Measurements from ENCODE around the gene DLG2.

DLG2 gene

GRCh38 chr11:83836883-83837654 is 1790.1 kb downstream of the DLG2 start:
- peak; percentile 72 for DNase-seq (ENCODE audit: low spot score)

GRCh38 chr11:83836065-83836464 is 1791.1 kb downstream of the DLG2 start:
- no peak for DNase-seq (ENCODE audit: low spot score)

DNA sequence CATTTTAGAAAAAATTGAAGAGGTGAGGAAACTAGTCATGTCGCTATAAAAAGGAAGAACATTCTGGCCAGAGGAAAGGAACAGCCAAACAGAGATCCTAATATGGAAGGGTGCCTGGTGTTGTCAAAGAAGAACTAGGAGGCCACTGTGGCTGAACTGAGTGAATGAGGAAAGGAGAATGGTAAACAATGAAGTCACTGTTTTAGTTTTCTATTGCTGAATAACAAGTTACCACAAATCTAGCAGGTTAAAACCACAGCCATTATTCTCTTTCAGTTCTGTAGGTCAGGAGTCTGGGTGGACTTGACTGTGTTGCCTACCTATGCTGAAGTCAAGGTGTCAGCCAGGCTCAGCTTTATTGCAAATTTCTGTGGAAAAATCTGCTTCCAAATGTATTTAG is 1791.7 kb downstream of the DLG2 start:
- no peak for DNase-seq (ENCODE audit: low spot score)

GRCh38 chr11:83831929-83832328 is 1795.2 kb downstream of the DLG2 start:
- DNase-seq (ENCODE audit: low spot score): no peak

DNA sequence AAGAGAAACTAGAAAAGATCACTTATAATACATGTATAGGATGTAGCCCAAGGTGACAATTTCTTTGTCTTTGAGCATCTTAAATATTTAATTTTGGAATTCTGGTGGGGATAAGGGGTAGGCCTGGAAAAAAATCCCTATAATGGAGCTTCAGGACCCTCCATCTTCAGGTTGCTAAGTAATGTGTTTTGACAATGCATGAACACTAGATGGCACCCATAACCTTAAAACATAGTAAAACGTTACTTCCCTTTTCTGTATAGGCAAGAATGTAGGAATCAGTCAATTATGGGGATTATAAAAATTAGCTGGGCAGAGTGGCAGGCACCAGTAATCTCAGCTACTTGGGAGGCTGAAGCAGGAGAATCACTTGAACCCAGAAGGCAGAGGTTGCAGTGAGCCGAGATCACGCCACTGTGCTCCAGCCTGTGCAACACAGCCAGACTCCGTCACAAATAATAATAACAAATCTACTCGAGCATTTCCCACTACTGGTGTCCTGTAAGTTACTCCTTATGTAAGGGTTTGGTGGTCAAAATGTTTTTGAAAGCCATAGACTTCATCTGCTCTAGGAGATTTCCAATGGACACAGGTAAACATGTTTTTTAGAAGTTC is 1799.1 kb downstream of the DLG2 start:
- DNase-seq (ENCODE audit: low spot score): peak; percentile 50

DNA sequence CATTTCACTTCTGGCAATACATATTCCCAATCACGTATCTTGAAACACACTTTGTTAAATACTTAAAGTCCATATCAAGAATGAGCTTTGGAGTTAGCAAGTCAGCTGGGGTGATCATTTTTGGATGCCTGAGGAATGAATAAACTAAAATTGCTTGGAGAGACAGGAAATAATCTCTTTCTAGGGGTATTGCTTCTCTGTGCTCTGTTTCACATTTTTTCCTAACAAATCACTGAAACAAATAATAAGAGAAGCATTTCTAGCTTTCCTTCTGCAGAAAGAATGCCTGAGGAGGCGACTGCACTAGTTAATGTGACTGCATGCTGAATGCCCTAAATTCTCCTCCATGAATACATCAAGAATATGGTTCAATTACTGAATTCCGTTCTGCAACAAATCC is 1799.6 kb downstream of the DLG2 start:
- DNase-seq (ENCODE audit: low spot score): peak; percentile 62

- no peak for DNase-seq (ENCODE audit: low spot score)
Observed at GRCh38 chr11:83826078-83826477, 1801.1 kb downstream of the DLG2 start.

DNA sequence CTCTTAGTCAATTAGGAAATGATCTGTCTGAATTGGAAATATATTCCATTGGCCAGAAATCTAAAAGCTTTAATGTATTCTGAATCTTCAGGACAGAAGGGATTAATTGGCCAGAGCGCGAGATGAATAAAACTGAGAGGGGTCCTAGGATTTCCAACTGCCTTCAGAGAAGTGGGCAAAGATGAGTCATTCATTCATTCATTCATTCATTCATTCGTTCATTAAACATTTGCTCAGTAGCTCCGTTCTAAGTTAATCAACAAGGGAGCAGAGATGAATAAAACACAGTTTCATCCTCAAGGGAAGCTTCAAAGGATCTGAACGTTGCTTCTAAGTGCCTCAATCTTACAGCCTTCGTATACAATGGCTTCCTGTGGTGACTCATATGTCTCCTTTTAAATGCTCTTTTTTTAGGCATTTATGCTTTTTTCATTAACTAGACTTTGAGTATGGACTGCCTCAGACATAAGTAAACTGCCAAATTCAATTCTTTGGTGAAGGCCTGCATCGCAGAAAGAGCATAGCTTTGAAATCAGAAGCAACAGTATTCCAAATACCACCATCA is 1803.6 kb downstream of the DLG2 start:
- no peak for DNase-seq (ENCODE audit: low spot score)

DNA sequence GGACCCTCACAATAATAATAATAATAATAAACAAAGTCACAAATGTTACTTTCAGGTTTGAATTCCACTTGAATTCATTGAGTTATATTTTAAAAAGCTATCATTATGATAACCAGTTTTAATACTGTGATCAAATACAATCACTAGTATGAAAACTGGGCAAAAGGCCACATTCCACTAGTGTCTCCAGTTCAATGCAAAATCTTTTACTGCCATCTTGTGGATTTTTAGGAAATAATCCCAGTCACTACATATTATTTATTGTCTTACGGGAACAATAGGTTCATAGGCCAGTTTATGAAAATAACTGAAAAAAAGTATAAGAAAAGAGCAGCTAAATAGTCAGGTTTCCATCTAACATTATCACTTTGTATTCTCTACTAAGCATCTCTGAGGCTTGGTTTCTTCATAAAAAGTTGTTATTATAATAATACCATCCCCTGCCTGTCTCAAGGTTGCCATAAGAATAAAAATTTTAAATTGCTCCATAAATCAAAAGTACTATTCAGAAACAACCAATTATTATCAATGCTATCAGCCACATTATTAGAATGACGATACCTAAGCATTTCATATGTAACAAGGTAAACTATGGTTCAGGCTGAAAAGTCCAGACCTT is 1807.1 kb downstream of the DLG2 start:
- peak; percentile 68 for DNase-seq (ENCODE audit: low spot score)

- DNase-seq (ENCODE audit: low spot score): no peak
Observed at GRCh38 chr11:83818349-83818748, 1808.8 kb downstream of the DLG2 start.

- peak; percentile 50 for DNase-seq (ENCODE audit: low spot score)
Observed at GRCh38 chr11:83816572-83817187, 1810.5 kb downstream of the DLG2 start.

- no peak for DNase-seq (ENCODE audit: low spot score)
Observed at GRCh38 chr11:83815736-83816135, 1811.4 kb downstream of the DLG2 start.

- no peak for DNase-seq (ENCODE audit: low spot score)
Observed at GRCh38 chr11:83813296-83813695, 1813.8 kb downstream of the DLG2 start.

DNA sequence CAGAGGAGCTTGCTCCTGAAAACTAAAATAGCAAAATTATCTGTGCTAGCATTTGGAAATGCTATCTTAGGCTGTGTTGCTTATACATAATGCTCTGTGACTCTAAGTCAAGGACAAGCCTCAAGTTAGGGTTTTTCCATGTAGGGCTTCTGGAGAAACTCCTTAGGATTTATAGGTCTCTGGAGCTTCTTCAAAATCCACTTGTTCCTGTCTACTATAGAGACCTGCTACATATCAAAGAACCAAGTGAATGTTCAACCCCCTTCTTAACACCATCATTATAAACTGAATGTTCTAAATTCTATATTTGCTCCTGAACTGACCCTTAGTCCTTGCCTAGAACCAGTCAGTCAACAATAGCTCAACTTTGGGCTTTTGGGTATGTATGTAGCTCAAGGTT is 1817.9 kb downstream of the DLG2 start:
- no peak for DNase-seq (ENCODE audit: low spot score)

DNA sequence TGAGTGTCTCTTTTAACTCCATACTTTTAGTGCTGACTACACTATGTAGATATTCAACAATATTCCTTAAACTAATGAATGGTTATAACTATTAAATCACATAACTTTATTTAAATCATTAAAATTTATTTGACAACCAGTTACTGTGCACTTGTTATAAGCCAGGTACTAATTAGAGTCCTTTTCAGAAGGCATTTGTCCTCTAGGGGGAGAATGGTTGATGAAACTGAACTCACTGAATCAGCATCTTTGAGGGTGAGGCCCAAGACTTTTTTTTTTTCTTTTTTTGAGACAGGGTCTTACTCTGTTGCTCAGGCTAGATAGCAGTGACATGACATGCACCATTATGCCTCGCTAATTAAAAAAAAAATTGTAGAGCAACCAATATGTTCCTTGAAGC is 1825.3 kb downstream of the DLG2 start:
- DNase-seq (ENCODE audit: low spot score): no peak

DNA sequence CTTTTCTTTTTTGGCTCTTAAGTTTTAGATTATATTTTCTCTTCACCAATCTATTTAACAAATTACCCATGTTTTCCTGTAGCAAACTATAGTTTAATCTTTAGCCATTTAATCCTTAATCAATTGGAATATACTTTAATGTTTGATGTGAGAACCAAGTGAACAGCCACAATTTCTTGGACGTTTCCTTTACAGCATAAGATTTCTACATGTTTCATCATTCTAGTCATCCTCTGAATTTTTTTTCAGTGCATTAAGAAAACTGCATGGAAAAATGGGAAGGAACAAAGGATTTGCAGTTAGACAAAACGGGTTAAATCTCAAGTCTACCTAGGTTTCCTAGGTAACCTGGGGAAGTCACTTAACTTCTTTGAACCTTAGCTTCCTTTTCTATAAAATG is 1833.8 kb downstream of the DLG2 start:
- DNase-seq (ENCODE audit: low spot score): peak; percentile 5

GRCh38 chr11:83791557-83791956 is 1835.6 kb downstream of the DLG2 start:
- DNase-seq (ENCODE audit: low spot score): no peak

- no peak for DNase-seq (ENCODE audit: low spot score)
Observed at GRCh38 chr11:83785942-83786341, 1841.2 kb downstream of the DLG2 start.

- no peak for DNase-seq (ENCODE audit: low spot score)
Observed at GRCh38 chr11:83784419-83784818, 1842.7 kb downstream of the DLG2 start.

DNA sequence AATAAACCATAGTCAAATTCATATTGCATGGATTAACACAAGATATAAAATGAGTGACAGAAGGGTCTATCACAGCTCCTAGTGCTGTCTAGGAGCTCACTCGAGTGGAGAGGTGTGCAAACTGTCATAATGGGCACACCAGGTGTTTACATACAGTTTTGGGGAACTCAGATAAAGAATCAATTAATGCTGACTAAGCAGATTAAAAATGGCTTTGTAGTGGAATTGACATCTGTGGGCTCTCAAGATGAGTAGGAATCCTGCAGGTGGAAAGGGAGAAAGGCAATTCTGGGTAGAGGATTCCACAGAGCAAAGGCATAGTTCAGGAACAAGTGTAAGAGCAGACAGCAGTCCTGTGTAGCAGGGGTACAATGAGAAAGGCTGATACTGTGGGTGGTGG is 1844.8 kb downstream of the DLG2 start:
- no peak for DNase-seq (ENCODE audit: low spot score)

DNA sequence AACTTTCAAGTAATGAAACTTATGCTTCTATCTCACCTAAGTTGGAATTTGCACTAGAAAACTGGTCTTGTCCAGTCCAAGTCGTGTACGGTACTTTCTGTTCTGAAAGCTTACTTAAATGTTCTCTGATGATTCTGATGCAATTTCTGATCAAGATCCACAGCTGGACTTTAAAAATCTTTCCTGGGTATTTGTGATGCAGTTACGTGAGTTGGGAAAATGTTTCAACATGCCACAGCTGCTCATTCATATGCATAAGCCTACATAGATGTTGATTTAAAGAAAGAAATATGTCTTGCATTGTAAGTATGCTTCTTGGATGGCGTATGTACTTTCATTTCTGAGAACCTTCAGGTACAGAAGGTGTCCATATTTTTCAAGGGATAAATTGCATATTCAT is 1847.3 kb downstream of the DLG2 start:
- no peak for DNase-seq (ENCODE audit: low spot score)

DNA sequence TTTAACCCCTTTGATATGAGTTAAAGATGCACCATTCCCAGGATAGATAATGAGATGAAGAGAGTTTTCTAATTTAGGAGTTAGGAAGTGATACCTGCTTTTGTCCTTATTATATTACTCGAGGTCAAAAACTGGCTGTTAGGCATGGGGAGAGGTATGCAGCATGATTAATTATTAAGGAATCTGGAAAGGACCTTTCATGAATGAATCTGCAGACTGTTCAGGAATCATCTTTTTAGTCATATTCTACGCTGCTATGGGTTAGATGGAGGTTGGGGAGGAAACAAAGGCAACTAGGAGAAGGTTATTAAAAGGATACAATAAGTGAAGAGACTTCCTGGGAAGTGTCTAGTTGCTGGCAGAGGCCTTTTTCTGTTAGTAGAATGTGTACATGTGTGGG is 1848.5 kb downstream of the DLG2 start:
- DNase-seq (ENCODE audit: low spot score): no peak
